ENCODE results near the gene GRIA3. TPM values are rescaled to one million over a fixed set of nuclear protein-coding genes. Genes with fewer than 3 reads are reported as not detected.

The GRIA3 gene
- total RNA-seq, 2 donors from 2014 or later: 0.17 to 0.85 TPM

DNA sequence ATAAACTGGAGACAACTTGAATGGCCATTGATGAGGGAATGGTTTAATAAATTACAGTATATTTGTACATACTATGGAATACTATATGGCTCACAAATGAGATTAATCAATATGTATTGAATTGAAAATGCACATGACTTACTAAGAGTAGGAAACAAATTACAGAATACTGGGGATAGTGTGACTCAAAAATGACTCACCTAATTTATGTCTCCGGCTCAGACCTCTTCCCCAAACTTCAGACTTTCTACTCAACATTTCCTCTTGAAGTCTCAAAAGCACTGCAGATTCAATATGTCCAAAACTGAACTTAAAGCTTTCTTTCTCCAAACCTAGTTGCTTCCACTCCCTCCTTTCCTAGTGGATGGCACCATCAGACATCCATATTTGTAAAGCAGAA, 28.8 kb upstream of the GRIA3 start:
- no peak for DNase-seq
- H3K9ac ChIP-seq (ENCODE audit: low read depth in 2 of 2, low read length in 2 of 2): no peak overlapping the region
- no peaks in the 10 kb centered on the region for H3K4me1 ChIP-seq
- TF ChIP-seq, protein P1, sequence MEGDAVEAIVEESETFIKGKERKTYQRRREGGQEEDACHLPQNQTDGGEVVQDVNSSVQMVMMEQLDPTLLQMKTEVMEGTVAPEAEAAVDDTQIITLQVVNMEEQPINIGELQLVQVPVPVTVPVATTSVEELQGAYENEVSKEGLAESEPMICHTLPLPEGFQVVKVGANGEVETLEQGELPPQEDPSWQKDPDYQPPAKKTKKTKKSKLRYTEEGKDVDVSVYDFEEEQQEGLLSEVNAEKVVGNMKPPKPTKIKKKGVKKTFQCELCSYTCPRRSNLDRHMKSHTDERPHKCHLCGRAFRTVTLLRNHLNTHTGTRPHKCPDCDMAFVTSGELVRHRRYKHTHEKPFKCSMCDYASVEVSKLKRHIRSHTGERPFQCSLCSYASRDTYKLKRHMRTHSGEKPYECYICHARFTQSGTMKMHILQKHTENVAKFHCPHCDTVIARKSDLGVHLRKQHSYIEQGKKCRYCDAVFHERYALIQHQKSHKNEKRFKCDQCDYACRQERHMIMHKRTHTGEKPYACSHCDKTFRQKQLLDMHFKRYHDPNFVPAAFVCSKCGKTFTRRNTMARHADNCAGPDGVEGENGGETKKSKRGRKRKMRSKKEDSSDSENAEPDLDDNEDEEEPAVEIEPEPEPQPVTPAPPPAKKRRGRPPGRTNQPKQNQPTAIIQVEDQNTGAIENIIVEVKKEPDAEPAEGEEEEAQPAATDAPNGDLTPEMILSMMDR (IDR thresholded peaks at IDR 0.05): no peak
- no peaks in the 10 kb centered on the region for H3K9me3 ChIP-seq
- no peaks in the 10 kb centered on the region for H3K36me3 ChIP-seq
- H3K27ac ChIP-seq: no peak overlapping the region
- H3K4me3 ChIP-seq: no peak overlapping the region
- H3K27me3 ChIP-seq: peaks cover 4% of the 10 kb centered on the region
- intact Hi-C loops (cut with DNase I): no loop called here

- TF ChIP-seq, protein P1 (IDR thresholded peaks at IDR 0.05): no peak
- Histone ChIP-seq H3K4me1 (no peaks in the 10 kb centered on the region), H3K36me3 (no peaks in the 10 kb centered on the region), H3K9ac (ENCODE audit: low read depth in 2 of 2, low read length in 2 of 2) (no peak overlapping the region), H3K9me3 (no peaks in the 10 kb centered on the region), H3K27me3 (no peaks in the 10 kb centered on the region), H3K4me3 (no peak overlapping the region), H3K27ac (no peak overlapping the region)
- DNase-seq: no peak
- intact Hi-C loops (cut with DNase I): no loop called here
Observed at GRCh38 chrX:123157586-123157985, 26.5 kb upstream of the GRIA3 start.

- intact Hi-C loops (cut with DNase I): no loop called here
- H3K4me3 ChIP-seq: no peak overlapping the region
- no peaks in the 10 kb centered on the region for H3K27me3 ChIP-seq
- H3K27ac ChIP-seq: no peak overlapping the region
- H3K4me1 ChIP-seq: no peaks in the 10 kb centered on the region
- no peaks in the 10 kb centered on the region for H3K36me3 ChIP-seq
- H3K9me3 ChIP-seq: no peaks in the 10 kb centered on the region
- TF ChIP-seq, protein P1 (IDR thresholded peaks at IDR 0.05): no peak
- no peak for DNase-seq
- no peak overlapping the region for H3K9ac ChIP-seq (ENCODE audit: low read depth in 2 of 2, low read length in 2 of 2)
Observed at GRCh38 chrX:123159403-123159802, 24.7 kb upstream of the GRIA3 start.

GRCh38 chrX:123167621-123168020, 16.5 kb upstream of the GRIA3 start:
- no peak for DNase-seq
- TF ChIP-seq, protein P1 (IDR thresholded peaks at IDR 0.05): no peak
- H3K9me3 ChIP-seq: no peaks in the 10 kb centered on the region
- no peaks in the 10 kb centered on the region for H3K27me3 ChIP-seq
- no peaks in the 10 kb centered on the region for H3K4me1 ChIP-seq
- no peak overlapping the region for H3K27ac ChIP-seq
- intact Hi-C loops (cut with DNase I): no loop called here
- no peaks in the 10 kb centered on the region for H3K36me3 ChIP-seq
- H3K4me3 ChIP-seq: no peak overlapping the region
- no peak overlapping the region for H3K9ac ChIP-seq (ENCODE audit: low read depth in 2 of 2, low read length in 2 of 2)

DNA sequence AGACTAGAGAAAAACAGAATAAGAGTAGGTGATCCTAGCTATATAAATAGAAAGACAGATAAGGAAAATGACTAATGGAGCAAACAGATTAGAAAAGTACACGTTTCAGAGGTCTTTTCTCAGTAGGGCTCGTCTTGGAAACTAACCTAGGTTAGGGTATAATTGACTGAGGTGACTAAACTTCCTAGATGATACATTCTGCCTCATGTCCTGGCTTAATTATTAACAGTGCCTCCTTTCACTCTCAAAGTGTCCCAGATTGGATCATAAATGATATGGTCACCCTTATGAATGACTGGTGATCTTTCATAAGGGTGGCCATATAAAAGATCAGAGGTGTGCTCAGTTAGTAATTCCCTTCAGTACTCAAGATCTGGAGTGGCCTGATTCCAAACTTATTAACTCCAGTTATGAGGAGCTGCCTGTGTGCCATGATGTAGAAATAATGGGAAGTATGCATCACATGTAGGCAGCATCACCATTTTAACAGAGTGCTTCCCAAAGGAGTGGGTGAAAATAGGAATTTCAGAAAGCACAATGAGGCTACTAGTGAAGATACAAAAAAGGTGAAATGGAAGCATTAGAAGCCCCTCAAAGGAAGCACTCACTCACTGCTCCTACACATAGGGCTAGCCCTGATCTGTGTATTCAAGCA, 14.7 kb upstream of the GRIA3 start:
- Histone ChIP-seq H3K27ac (no peak overlapping the region), H3K27me3 (no peaks in the 10 kb centered on the region), H3K4me1 (no peaks in the 10 kb centered on the region), H3K4me3 (no peak overlapping the region), H3K36me3 (no peaks in the 10 kb centered on the region), H3K9me3 (no peaks in the 10 kb centered on the region), H3K9ac (ENCODE audit: low read depth in 2 of 2, low read length in 2 of 2) (no peak overlapping the region)
- DNase-seq: no peak
- intact Hi-C loops (cut with DNase I): no loop called here
- TF ChIP-seq, protein P1 (IDR thresholded peaks at IDR 0.05): no peak
